Stimulated activated CD8-positive, alpha-beta memory T cell treated with anti-CD3 and anti-CD28 coated beads, Interleukin-15, amount 100 ng/mL, for 4 hours (primary cell): Measurements from ENCODE around the gene GPRIN1.
"Not testable (repeated sequence)": the region's sequence is repeated elsewhere in the genome, so short reads cannot be mapped to it uniquely, and the experiment has no call there.

Source experiments
- DNase-seq, 2 donors: peaks; one replicate each; pipeline ENCODE4 v3.0.0-alpha.2; 2020; ENCODE audit warnings: low read depth in 2 of 2

Gene GPRIN1

DNA sequence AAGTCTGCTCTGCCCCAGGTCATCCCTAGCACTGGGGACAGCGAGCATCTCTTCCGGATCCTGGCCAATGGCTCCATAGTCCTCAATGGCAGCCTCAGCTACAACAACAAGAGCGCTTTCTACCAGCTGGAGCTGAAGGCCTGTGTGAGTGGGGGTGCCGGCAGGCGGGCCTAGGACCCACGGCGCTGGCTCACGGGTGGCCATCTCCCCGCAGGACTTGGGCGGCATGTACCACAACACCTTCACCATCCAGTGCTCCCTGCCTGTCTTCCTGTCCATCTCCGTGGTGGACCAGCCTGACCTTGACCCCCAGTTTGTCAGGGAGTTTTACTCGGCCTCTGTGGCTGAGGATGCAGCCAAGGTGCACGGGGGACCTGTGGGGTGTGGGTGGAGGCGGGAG is 34.9 kb downstream of the GPRIN1 start:
- DNase-seq = no peak

DNA sequence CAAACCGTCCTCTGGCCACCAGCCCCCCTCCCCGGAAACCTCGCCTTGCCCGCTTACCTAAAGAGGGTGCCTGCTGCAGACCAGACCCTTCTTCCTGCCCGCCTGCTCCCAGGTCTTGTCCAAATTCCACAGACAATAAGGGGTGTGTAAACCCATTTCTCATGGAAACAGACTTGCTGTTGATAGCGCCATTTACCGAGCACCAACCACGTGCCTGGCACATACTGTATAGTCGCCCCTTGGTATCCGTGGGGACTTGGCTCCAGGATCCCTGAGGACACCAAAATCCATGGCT is 35.7 kb downstream of the GPRIN1 start:
- no peak for DNase-seq

GRCh38 chr5:176573564-176574296 is 36.2 kb downstream of the GPRIN1 start:
- DNase-seq = peak; percentile 49

DNA sequence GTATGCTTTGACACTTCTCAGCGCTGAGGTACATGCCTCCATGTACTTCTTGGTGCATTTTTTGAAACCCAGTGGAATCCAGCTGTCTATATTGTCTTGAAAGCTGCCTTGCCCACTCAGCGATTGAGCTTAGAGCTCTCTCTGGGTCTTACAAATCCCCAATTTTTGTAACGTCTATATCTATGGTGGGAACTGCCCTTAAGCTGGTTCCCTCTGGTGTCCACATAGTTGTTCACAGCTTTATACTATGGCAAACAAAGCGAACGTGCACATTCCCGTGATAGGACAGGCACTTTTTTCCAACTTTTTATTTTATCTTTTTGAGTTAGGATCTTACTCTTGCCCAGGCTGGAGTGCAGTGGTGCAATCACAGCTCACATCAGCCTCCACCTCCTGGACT is 39.9 kb downstream of the GPRIN1 start:
- DNase-seq = no peak

- no peak for DNase-seq
These were observed 41.3 kb downstream of the GPRIN1 start for GRCh38 chr5:176568657-176569056.

DNA sequence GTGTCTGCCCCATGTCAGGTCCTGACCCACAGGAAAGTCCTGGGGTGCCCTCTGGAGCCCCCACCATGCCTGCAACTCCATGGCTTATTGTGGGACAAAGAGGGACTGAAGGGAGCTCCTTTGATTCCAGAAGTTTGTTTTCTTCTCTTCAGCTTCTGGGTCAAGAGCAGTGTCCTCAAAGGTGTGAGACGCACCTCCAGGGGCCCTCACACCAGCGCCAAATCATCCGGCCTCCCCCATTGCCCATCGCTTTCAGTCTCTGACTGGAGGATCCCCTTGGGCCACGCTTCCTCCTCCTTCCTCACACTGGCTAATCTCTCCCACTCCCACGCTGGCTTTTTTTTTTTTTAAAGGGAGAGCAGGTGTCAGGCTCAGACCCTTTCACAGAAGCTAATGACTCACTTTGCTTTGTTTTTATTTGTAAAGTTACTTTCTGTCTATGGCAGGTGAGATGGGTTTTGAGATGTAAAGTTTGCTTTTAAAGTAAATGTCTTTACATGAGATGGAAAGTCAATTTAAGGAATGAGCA is 44.1 kb downstream of the GPRIN1 start:
- no peak for DNase-seq

DNA sequence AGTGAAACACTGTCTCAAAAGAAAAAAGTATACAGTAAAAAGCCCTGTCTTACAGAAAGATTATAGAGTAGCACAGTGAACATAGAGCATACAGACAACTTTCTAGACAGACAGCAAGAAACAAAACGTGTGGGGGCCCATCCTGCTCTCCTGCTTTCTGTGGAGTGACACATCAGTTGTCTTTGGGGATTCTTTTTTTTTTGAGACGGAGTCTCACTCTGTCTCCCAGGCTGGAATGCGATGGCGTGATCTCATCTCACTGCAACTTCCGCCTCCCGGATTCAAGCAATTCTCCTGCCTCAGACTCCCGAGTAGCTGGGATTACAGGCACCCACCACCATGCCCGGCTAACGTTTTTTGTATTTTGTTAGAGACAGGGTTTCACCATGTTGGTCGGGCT is 46.0 kb downstream of the GPRIN1 start:
- no peak for DNase-seq

DNA sequence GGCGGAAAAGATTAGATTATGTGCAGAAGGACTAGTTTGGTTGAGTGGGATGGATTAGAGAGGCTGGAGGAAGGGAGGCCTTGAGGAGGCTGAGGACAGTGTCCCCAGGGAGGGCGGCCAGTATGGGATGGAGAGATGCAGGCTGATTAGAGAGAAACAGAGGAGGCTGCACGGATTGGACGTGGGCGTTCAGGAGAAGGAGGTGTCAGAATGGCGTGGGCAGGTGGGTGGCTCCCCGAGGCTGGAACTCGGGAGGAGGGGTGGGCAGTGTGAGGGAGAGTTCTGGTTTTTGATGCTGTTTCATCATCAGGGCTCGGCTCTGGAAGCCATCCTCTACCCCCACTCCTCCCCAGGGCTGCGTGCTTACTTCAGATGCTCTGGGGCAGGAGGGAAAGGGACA is 47.8 kb downstream of the GPRIN1 start:
- DNase-seq = no peak

- DNase-seq = no peak
These were observed 48.7 kb downstream of the GPRIN1 start for GRCh38 chr5:176561259-176561658.

DNA sequence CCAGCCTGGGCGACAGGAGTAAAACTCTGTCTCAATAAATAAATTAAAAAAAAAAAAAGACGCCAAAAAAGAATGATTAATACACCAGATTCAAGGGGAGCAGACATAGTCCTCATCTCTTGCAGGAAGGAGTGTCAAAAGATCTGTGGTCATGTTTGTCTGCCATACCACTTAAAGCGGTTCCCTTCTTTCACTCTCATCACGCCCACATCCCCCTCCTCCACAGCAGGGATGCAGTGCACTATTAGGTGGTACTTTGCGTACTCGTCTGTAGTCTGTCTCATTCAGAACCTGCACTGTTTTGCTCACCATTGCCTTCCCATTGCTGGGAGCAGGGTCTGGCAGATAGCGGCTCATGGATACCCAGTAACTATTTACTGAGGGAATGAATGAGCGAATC is 49.6 kb downstream of the GPRIN1 start:
- no peak for DNase-seq

DNA sequence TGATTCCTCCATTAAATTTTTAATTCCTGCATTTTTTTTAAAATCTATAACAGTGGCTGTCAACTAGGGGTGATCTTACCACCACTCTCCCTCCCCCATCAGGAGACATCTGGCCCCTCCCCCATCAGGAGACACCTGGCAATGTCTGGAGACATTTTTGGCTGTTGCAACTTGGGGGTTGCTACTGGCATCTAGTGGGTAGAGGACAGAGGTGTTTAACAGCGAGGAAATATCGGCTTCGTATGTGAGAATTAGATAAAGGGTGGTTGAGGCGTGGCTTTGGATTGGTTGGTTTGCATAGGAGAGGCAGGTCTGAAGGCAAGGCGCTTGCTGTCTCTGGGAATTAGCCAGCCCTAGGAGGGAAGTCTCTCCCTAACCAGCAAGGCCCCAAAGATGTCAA is 50.3 kb downstream of the GPRIN1 start:
- DNase-seq = no peak

GRCh38 chr5:176557846-176558245 is 52.1 kb downstream of the GPRIN1 start:
- no peak for DNase-seq

DNA sequence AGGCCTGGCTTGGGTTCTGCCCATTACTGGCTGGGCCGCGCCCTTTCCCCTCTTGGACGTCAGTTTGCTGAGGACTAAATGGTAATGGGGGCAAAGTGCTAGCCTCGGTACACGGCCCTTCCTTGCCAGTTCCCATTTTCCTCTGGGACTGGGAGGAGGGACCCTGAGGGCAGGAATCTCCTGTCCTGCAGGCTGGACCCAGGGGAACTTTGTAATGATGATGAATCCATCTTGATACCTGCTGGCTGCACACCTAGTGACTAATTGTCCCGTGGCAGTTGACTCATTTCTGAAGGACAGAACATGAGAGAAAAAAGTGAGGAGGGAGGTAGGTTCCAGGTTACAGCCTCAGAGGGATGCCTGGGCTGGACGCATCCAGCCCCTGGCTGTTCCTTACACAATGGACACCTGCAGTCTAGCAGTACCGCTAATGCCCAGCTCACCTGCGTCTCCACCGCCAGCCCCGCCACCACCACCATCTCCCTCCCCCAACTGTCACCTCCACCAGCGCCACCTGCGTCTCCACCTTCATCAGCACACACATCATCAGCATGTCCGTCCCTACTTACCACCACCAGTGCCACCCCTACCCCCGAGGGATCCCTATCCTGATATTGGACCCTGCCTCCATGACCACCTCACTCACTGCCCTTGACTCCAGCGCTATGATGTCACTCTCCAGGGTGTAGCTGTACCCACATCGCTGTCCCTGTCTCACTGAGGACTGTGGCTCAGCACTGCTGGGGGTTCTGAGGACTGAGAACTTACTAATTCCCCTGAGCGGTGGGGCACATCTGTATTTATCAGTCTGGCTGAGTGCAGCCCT is 56.5 kb downstream of the GPRIN1 start:
- DNase-seq = no peak

GRCh38 chr5:176552332-176552869 is 57.6 kb downstream of the GPRIN1 start:
- no peak for DNase-seq

DNA sequence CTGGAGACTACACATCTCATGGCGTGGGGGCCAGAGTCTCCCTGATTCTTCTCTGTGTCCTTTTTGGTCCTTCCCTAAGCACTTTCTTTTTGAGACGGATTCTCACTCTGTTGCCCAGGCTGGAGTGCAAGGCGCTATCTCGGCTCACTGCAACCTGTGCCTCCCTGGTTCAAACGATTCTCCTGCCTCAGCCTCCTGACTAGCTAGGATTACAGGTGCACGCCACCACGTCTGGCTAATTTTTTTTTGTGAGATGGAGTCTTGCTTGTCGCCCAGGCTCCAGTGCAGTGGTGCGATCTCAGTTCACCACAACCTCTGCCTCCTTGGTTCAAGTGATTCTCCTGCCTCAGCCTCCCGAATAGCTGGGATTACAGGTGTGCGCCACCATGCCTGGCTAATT is 59.0 kb downstream of the GPRIN1 start:
- DNase-seq = not testable (repeated sequence)

DNA sequence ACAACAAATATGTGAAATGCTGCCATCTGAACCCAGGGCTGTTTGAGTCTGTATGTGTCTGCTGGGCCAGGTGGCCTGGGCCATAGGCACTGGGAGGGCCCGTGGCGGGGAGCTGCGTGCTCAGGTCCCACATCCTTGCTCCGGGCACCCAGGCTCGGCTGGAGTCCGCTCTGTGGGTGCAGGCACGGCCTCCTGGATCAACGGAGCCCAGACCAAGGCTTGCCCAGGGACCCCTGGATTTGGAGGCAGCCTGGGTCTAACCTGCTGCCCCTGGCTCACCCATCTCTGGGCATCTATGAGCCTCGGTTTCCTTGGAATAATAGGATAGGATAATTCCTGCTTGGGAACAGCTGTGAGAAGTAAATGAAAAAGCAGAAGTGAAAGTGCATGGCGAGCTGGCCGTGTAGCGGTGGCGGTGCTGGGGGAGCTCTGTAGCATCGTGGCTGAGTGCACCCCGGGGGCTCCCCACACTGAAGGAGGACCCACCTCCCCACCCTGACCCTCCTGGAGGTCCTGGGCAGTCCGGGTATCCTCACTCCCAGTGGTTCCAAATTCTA is 59.6 kb downstream of the GPRIN1 start:
- DNase-seq = no peak

GRCh38 chr5:176549871-176550270 is 60.1 kb downstream of the GPRIN1 start:
- no peak for DNase-seq

- no peak for DNase-seq
These were observed 61.0 kb downstream of the GPRIN1 start, which contains the start of gene CDHR2 for GRCh38 chr5:176548967-176549444. Gene CDHR2 (plus strand): TSS chr5:176549342. CDS start chr5:176565353, 16,011 bp downstream.

DNA sequence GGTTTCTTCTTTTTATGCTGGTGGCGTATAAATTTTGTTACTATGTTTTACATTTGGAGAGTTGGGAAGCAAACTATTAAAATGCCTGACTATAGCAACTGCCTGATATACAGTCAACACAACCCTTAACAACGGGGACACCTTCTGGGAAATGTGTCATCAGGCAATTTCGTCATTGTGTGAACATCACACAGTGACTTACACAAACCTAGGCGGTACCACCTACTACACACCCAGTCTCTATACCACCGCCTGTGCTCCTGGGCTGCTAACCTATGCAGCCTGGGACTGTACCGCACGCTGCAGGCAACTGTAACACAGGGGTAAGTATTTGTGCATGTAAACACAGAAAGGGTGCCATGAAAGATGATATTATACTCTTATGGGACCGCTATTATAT is 62.2 kb downstream of the GPRIN1 start:
- DNase-seq = no peak
